ENCODE results near the gene HPN.

HPN gene

GRCh38 chr19:35027851-35028599, 13.5 kb upstream of the HPN start (continued):
- no peak for TF ChIP-seq REST (tag by site-specific recombination; IDR thresholded peaks at IDR 0.05)
- peak; percentile 75 for TF ChIP-seq ZNF341 (tag by site-specific recombination; IDR thresholded peaks at IDR 0.05; ENCODE audit: low read depth)
- no peak for TF ChIP-seq ZNF626 (tag by site-specific recombination; IDR thresholded peaks at IDR 0.05)
- TF ChIP-seq PRDM4 (tag by site-specific recombination; IDR thresholded peaks at IDR 0.05): no peak
- TF ChIP-seq WT1 (tag by site-specific recombination; IDR thresholded peaks at IDR 0.05): no peak
- no peak for TF ChIP-seq HOXC10 (CRISPR knock-in tag; IDR thresholded peaks at IDR 0.05)
- TF ChIP-seq SP2 (tag by site-specific recombination; IDR thresholded peaks at IDR 0.05): no peak
- TF ChIP-seq, protein P1, sequence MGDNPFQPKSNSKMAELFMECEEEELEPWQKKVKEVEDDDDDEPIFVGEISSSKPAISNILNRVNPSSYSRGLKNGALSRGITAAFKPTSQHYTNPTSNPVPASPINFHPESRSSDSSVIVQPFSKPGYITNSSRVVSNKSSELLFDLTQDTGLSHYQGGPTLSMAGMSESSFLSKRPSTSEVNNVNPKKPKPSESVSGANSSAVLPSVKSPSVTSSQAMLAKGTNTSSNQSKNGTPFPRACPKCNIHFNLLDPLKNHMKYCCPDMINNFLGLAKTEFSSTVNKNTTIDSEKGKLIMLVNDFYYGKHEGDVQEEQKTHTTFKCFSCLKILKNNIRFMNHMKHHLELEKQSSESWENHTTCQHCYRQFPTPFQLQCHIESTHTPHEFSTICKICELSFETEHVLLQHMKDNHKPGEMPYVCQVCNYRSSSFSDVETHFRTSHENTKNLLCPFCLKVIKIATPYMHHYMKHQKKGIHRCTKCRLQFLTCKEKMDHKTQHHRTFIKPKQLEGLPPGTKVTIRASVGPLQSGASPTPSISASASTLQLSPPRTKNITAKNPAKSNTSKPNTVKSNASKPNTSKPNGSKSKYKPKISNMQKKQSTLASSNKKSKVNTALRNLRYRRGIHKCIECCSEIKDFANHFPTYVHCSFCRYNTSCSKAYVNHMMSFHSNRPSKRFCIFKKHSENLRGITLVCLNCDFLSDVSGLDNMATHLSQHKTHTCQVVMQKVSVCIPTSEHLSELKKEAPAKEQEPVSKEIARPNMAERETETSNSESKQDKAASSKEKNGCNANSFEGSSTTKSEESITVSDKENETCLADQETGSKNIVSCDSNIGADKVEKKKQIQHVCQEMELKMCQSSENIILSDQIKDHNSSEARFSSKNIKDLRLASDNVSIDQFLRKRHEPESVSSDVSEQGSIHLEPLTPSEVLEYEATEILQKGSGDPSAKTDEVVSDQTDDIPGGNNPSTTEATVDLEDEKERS (tag by site-specific recombination; IDR thresholded peaks at IDR 0.05): no peak
- TF ChIP-seq ZNF335 (tag by site-specific recombination; conservative IDR thresholded peaks at IDR 0.05): no peak
- TF ChIP-seq ZNF394 (tag by site-specific recombination; IDR thresholded peaks at IDR 0.05; ENCODE audit: borderline replicate concordance): no peak
- TF ChIP-seq ZNF24 (tag by site-specific recombination; IDR thresholded peaks at IDR 0.05): 0 out of 2 replicates have a peak, but pooled peaks have one; percentile 25
- TF ChIP-seq, protein P2, sequence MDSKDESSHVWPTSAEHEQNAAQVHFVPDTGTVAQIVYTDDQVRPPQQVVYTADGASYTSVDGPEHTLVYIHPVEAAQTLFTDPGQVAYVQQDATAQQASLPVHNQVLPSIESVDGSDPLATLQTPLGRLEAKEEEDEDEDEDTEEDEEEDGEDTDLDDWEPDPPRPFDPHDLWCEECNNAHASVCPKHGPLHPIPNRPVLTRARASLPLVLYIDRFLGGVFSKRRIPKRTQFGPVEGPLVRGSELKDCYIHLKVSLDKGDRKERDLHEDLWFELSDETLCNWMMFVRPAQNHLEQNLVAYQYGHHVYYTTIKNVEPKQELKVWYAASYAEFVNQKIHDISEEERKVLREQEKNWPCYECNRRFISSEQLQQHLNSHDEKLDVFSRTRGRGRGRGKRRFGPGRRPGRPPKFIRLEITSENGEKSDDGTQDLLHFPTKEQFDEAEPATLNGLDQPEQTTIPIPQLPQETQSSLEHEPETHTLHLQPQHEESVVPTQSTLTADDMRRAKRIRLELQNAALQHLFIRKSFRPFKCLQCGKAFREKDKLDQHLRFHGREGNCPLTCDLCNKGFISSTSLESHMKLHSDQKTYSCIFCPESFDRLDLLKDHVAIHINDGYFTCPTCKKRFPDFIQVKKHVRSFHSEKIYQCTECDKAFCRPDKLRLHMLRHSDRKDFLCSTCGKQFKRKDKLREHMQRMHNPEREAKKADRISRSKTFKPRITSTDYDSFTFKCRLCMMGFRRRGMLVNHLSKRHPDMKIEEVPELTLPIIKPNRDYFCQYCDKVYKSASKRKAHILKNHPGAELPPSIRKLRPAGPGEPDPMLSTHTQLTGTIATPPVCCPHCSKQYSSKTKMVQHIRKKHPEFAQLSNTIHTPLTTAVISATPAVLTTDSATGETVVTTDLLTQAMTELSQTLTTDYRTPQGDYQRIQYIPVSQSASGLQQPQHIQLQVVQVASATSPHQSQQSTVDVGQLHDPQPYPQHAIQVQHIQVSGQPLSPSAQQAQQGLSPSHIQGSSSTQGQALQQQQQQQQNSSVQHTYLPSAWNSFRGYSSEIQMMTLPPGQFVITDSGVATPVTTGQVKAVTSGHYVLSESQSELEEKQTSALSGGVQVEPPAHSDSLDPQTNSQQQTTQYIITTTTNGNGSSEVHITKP (tag by site-specific recombination; IDR thresholded peaks at IDR 0.05): peak; percentile 48
- TF ChIP-seq ZNF837 (tag by site-specific recombination; IDR thresholded peaks at IDR 0.05): no peak
- TF ChIP-seq ZNF776 (tag by site-specific recombination; IDR thresholded peaks at IDR 0.05; ENCODE audit: borderline replicate concordance): no peak
- TF ChIP-seq, protein P3, sequence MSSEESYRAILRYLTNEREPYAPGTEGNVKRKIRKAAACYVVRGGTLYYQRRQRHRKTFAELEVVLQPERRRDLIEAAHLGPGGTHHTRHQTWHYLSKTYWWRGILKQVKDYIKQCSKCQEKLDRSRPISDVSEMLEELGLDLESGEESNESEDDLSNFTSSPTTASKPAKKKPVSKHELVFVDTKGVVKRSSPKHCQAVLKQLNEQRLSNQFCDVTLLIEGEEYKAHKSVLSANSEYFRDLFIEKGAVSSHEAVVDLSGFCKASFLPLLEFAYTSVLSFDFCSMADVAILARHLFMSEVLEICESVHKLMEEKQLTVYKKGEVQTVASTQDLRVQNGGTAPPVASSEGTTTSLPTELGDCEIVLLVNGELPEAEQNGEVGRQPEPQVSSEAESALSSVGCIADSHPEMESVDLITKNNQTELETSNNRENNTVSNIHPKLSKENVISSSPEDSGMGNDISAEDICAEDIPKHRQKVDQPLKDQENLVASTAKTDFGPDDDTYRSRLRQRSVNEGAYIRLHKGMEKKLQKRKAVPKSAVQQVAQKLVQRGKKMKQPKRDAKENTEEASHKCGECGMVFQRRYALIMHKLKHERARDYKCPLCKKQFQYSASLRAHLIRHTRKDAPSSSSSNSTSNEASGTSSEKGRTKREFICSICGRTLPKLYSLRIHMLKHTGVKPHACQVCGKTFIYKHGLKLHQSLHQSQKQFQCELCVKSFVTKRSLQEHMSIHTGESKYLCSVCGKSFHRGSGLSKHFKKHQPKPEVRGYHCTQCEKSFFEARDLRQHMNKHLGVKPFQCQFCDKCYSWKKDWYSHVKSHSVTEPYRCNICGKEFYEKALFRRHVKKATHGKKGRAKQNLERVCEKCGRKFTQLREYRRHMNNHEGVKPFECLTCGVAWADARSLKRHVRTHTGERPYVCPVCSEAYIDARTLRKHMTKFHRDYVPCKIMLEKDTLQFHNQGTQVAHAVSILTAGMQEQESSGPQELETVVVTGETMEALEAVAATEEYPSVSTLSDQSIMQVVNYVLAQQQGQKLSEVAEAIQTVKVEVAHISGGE (tag by site-specific recombination; conservative IDR thresholded peaks at IDR 0.05; ENCODE audit: low read depth): no peak
- TF ChIP-seq SCRT2 (tag by site-specific recombination; IDR thresholded peaks at IDR 0.05): no peak
- TF ChIP-seq PRDM1 (tag by site-specific recombination; IDR thresholded peaks at IDR 0.05): no peak
- 0 out of 2 replicates have a peak, but pooled peaks have one; percentile 30 for TF ChIP-seq KLF10 (tag by site-specific recombination; IDR thresholded peaks at IDR 0.05)
- TF ChIP-seq SALL2 (tag by site-specific recombination; IDR thresholded peaks at IDR 0.05; ENCODE audit: borderline replicate concordance): no peak
- TF ChIP-seq ZNF10 (tag by site-specific recombination; IDR thresholded peaks at IDR 0.05): peak; percentile 50; the same call in 1 of the 2 replicates
- TF ChIP-seq ZNF549 (tag by site-specific recombination; IDR thresholded peaks at IDR 0.05): no peak
